Stimulated activated naive B cell treated with anti-CD40 and anti-IgM and Interleukin-4, amounts not matched to agents 10 μg/mL and 1 μg/mL and 100 μg/mL, for 72 hours (primary cell): Measurements from ENCODE around the gene CALML3.

Source experiments
- ATAC-seq, 2 donors: fragments of 150-1000 bp; cut with Tn5 transposase; replicated peaks; 2 replicates each; pipeline ENCODE4 v1.10.0; 2021; ENCODE audit warnings: moderate library complexity in 1 of 2
- DNase-seq: peaks from one replicate; pipeline ENCODE4 v3.0.0; 2021
- H3K27ac Mint-ChIP-seq: one replicate; pipeline ENCODE4 v1.8.0; 2022; ENCODE audit warnings: mild to moderate bottlenecking, mixed read lengths
- H3K27me3 Mint-ChIP-seq, 2 donors: one replicate each; pipeline ENCODE4 v1.8.0; 2022; ENCODE audit warnings: mixed read lengths in 2 of 2
- H3K36me3 Mint-ChIP-seq, 2 donors: one replicate each; pipeline ENCODE4 v1.8.0; 2022; ENCODE audit warnings: mixed read lengths in 2 of 2, mild to moderate bottlenecking in 1 of 2
- H3K4me1 Mint-ChIP-seq, 2 donors: one replicate each; pipeline ENCODE4 v1.8.0; 2022; ENCODE audit warnings: mixed read lengths in 2 of 2, mild to moderate bottlenecking in 1 of 2
- H3K4me3 Mint-ChIP-seq, 2 donors: one replicate each; pipeline ENCODE4 v1.8.0; 2022; ENCODE audit warnings: mild to moderate bottlenecking in 2 of 2, mixed read lengths in 2 of 2, moderate library complexity in 1 of 2
- H3K9me3 Mint-ChIP-seq, 2 donors: one replicate each; pipeline ENCODE4 v1.8.0; 2022; ENCODE audit warnings: mixed read lengths in 2 of 2, mild to moderate bottlenecking in 1 of 2

The CALML3 gene

GRCh38 chr10:5508161-5508604, 16.6 kb upstream of the CALML3 start:
- ATAC-seq (no peak), DNase-seq (no peak)
- Mint-ChIP-seq H3K36me3 (no peaks in the 10 kb centered on the region), H3K27me3 (peaks cover 31 to 40% of the 10 kb centered on the region in 2 donors), H3K4me3 (no peak overlapping the region), H3K4me1 (no peaks in the 10 kb centered on the region), H3K27ac (no peak overlapping the region), H3K9me3 (no peaks in the 10 kb centered on the region)

GRCh38 chr10:5508786-5509185, 16.0 kb upstream of the CALML3 start:
- no peaks in the 10 kb centered on the region for H3K4me1 Mint-ChIP-seq
- H3K27me3 Mint-ChIP-seq: peaks cover 26 to 34% of the 10 kb centered on the region in 2 donors
- no peak for DNase-seq
- no peaks in the 10 kb centered on the region for H3K36me3 Mint-ChIP-seq
- no peaks in the 10 kb centered on the region for H3K9me3 Mint-ChIP-seq
- no peak overlapping the region for H3K4me3 Mint-ChIP-seq
- H3K27ac Mint-ChIP-seq: no peak overlapping the region
- no peak for ATAC-seq

- Mint-ChIP-seq H3K27ac (no peak overlapping the region), H3K36me3 (no peaks in the 10 kb centered on the region), H3K27me3 (peaks cover 22 to 29% of the 10 kb centered on the region in 2 donors), H3K9me3 (no peaks in the 10 kb centered on the region), H3K4me1 (no peaks in the 10 kb centered on the region), H3K4me3 (no peak overlapping the region)
- DNase-seq (no peak), ATAC-seq (no peak)
Observed at GRCh38 chr10:5509236-5509635, 15.5 kb upstream of the CALML3 start.

- Mint-ChIP-seq H3K9me3 (no peaks in the 10 kb centered on the region), H3K4me3 (no peak overlapping the region), H3K27ac (no peak overlapping the region), H3K36me3 (no peaks in the 10 kb centered on the region), H3K27me3 (peaks cover 23 to 28% of the 10 kb centered on the region in 2 donors), H3K4me1 (no peaks in the 10 kb centered on the region)
- ATAC-seq (no peak), DNase-seq (no peak)
Observed at GRCh38 chr10:5509691-5510090, 15.1 kb upstream of the CALML3 start.

GRCh38 chr10:5510281-5511072, 14.3 kb upstream of the CALML3 start:
- H3K27ac Mint-ChIP-seq: no peak overlapping the region
- no peak for ATAC-seq
- no peaks in the 10 kb centered on the region for H3K36me3 Mint-ChIP-seq
- no peak overlapping the region for H3K4me3 Mint-ChIP-seq
- H3K27me3 Mint-ChIP-seq: peaks cover 25 to 32% of the 10 kb centered on the region in 2 donors
- no peaks in the 10 kb centered on the region for H3K4me1 Mint-ChIP-seq
- DNase-seq: no peak
- H3K9me3 Mint-ChIP-seq: no peaks in the 10 kb centered on the region

GRCh38 chr10:5511231-5511884, 13.4 kb upstream of the CALML3 start:
- no peak for ATAC-seq
- no peak overlapping the region for H3K4me3 Mint-ChIP-seq
- H3K27ac Mint-ChIP-seq: no peak overlapping the region
- peaks cover 29 to 34% of the 10 kb centered on the region in 2 donors for H3K27me3 Mint-ChIP-seq
- H3K4me1 Mint-ChIP-seq: no peaks in the 10 kb centered on the region
- H3K36me3 Mint-ChIP-seq: no peaks in the 10 kb centered on the region
- H3K9me3 Mint-ChIP-seq: no peaks in the 10 kb centered on the region
- DNase-seq: no peak

- H3K9me3 Mint-ChIP-seq: no peaks in the 10 kb centered on the region
- no peak for DNase-seq
- ATAC-seq: no peak
- peaks cover 25 to 29% of the 10 kb centered on the region in 2 donors for H3K27me3 Mint-ChIP-seq
- H3K36me3 Mint-ChIP-seq: no peaks in the 10 kb centered on the region
- H3K27ac Mint-ChIP-seq: no peak overlapping the region
- no peaks in the 10 kb centered on the region for H3K4me1 Mint-ChIP-seq
- no peak overlapping the region for H3K4me3 Mint-ChIP-seq
Observed at GRCh38 chr10:5511885-5512280, 12.9 kb upstream of the CALML3 start.

- Mint-ChIP-seq H3K4me3 (no peak overlapping the region), H3K36me3 (no peaks in the 10 kb centered on the region), H3K9me3 (no peaks in the 10 kb centered on the region), H3K27ac (no peak overlapping the region), H3K4me1 (no peaks in the 10 kb centered on the region), H3K27me3 (peaks cover 25 to 28% of the 10 kb centered on the region in 2 donors)
- no peak for ATAC-seq
- no peak for DNase-seq
Observed at GRCh38 chr10:5512331-5512730, 12.4 kb upstream of the CALML3 start.

- no peak for DNase-seq
- Mint-ChIP-seq H3K4me3 (no peak overlapping the region), H3K27ac (no peak overlapping the region), H3K27me3 (peaks cover 22 to 25% of the 10 kb centered on the region in 2 donors), H3K36me3 (no peaks in the 10 kb centered on the region), H3K4me1 (no peaks in the 10 kb centered on the region), H3K9me3 (no peaks in the 10 kb centered on the region)
- no peak for ATAC-seq
Observed at GRCh38 chr10:5512881-5513612, 11.7 kb upstream of the CALML3 start.

- Mint-ChIP-seq H3K27ac (no peak overlapping the region), H3K27me3 (peaks cover 21 to 22% of the 10 kb centered on the region in 2 donors), H3K9me3 (no peaks in the 10 kb centered on the region), H3K4me1 (no peaks in the 10 kb centered on the region), H3K36me3 (no peaks in the 10 kb centered on the region), H3K4me3 (no peak overlapping the region)
- ATAC-seq (no peak), DNase-seq (no peak)
Observed at GRCh38 chr10:5514226-5514850, 10.4 kb upstream of the CALML3 start.

GRCh38 chr10:5515948-5516761, 8.6 kb upstream of the CALML3 start:
- Mint-ChIP-seq H3K36me3 (no peaks in the 10 kb centered on the region), H3K4me1 (no peaks in the 10 kb centered on the region), H3K27ac (no peak overlapping the region), H3K9me3 (no peaks in the 10 kb centered on the region), H3K4me3 (no peak overlapping the region), H3K27me3 (peaks cover 21 to 22% of the 10 kb centered on the region in 2 donors)
- no peak for ATAC-seq
- DNase-seq: no peak

GRCh38 chr10:5517546-5517945, 7.2 kb upstream of the CALML3 start:
- no peak for DNase-seq
- H3K4me1 Mint-ChIP-seq: no peaks in the 10 kb centered on the region
- H3K27ac Mint-ChIP-seq: no peak overlapping the region
- ATAC-seq: no peak
- H3K27me3 Mint-ChIP-seq: peaks cover 14 to 15% of the 10 kb centered on the region in 2 donors
- no peaks in the 10 kb centered on the region for H3K9me3 Mint-ChIP-seq
- no peaks in the 10 kb centered on the region for H3K36me3 Mint-ChIP-seq
- H3K4me3 Mint-ChIP-seq: no peak overlapping the region

GRCh38 chr10:5518143-5518542, 6.6 kb upstream of the CALML3 start:
- H3K27me3 Mint-ChIP-seq: peaks cover 12 to 14% of the 10 kb centered on the region in 2 donors
- H3K27ac Mint-ChIP-seq: no peak overlapping the region
- H3K36me3 Mint-ChIP-seq: no peaks in the 10 kb centered on the region
- no peak overlapping the region for H3K4me3 Mint-ChIP-seq
- ATAC-seq (no peak), DNase-seq (no peak)
- H3K4me1 Mint-ChIP-seq: no peaks in the 10 kb centered on the region
- H3K9me3 Mint-ChIP-seq: no peaks in the 10 kb centered on the region

GRCh38 chr10:5519054-5519453, 5.7 kb upstream of the CALML3 start:
- Mint-ChIP-seq H3K4me1 (no peaks in the 10 kb centered on the region), H3K9me3 (no peaks in the 10 kb centered on the region)
- no peak for ATAC-seq

More at GRCh38 chr10:5519054-5519453, 5.7 kb upstream of the CALML3 start:
- Mint-ChIP-seq H3K27me3 (peaks cover 19 to 20% of the 10 kb centered on the region in 2 donors), H3K36me3 (no peaks in the 10 kb centered on the region), H3K27ac (no peak overlapping the region), H3K4me3 (no peak overlapping the region)
- no peak for DNase-seq
